HG02870 (cell line): ENCODE measurements around the gene SELENON.

Source experiments
- ATAC-seq: cut with Tn5 transposase; IDR thresholded peaks from one replicate; pipeline ENCODE4 v1.9.1; 2021; ENCODE audit warnings: mild to moderate bottlenecking, moderate library complexity; ENCODE audit not compliant: unreplicated experiment

SELENON gene

DNA sequence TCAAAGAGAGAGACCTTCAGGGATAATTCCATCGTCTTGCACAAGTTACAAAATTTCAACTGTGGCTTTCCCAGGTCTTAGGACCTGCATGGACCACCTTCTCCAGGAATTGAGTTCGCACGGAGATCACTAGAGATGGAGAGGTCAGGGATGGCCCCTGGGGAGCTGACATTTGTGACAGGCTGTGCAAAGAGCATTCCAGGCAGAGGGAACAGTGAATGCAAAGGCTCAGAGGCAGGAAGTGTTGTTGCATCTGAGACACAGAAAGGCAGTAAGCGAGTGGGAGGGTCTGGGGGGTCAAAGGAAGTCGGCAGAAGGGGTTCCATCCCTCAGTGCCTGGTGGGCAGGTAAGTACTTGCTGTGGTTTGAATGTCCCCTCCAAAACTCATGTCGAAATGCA is 9.5 kb upstream of the SELENON start:
- no peak for ATAC-seq

DNA sequence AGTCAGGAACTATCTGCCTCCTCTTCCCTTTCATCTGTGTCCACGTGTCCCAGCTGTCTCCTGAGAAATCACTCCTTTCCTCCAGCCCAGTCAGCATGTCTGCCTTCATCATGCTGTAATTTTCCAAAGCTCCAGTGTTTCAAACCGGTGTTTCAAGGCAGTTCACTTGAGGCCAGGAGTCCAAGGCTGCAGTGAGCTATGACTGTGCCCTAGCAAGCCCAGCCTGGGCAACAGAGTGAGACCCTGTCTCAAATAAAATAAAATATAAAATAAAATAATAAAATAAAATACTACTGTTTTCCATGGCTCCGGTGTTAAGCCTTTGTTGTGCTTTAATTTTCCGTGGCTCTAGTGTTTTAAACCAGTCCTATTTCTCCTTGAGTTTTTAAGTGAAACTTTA is 7.9 kb upstream of the SELENON start:
- ATAC-seq, result no peak

- ATAC-seq, result no peak
Measured at GRCh38 chr1:25793585-25794170, 6.3 kb upstream of the SELENON start.

DNA sequence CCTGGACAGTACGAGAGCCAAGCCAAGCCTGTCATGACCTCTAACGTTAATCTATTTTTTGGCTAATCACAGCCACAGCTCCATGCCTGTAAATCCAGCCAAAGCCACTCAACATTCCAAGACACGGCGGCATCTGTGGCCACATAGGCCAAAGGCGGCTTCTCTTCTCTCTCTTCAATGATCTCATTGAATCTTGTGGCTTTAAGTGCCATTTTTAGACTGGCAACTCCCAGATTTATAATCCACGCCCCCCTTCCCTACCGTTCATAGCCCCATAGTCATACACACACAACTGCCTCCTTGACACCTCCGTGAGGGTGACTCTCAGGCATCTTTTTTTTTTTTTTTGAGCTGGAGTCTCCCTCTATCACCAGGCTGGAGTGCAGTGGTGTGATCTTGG is 5.7 kb upstream of the SELENON start:
- no peak for ATAC-seq

DNA sequence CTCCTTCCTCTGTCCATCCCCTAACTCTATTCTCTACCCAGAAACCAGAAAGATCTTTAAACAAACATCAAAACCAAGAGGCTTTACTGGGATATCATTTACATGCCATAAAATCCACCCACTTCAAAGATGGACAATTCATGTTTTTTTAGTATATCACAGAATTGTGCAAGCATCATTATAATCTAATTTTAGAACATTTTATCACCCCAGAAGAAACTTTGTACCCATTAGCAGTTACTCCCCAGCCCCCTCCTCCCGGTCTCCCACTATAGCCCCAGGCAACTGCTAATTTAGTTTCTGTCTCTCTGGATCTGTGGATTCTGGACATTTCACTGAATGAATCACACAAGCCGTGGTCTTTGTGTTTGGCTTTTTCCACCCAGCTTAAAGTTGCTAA is 4.8 kb upstream of the SELENON start:
- ATAC-seq, result no peak

DNA sequence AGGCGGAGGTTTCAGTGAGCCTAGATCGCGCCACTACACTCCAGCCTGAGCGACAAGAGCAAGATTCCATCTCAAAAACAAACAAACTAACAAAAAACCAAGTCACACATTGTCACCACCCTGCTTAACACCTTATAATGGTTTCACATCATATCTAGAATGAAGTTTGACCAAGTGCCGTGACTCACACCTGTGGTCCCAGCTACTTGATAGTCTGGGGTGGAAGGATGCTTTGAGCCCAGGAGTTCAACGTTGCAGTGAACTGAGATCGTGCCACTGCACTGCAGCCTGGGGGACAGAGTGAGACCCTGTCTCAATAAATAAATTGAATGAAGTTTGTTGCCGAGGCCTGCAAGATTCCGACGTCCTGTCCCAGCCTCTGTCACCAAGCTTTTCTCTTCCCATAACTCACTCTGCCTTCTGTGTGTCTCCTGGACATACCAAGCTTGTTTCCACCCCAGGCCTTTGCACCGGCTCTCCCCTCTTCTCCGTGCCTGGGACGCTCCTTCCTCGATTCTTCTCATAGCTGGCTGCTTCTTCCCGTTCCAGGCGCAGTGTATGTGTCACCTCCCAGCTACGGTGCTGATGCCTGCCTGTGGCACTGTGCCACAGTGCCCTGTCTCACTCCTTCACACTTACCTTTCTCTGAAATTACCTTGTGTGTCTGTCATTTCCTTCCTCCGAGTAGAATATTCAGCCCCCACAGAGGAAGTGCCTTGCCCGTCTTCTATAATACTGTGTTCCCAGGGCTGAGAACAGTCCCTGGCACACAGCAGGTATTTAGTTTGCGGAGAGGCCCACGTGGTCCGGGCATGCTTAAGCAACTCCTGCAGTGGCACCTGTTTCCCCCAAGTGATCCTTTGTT is 3.8 kb upstream of the SELENON start:
- no peak for ATAC-seq

DNA sequence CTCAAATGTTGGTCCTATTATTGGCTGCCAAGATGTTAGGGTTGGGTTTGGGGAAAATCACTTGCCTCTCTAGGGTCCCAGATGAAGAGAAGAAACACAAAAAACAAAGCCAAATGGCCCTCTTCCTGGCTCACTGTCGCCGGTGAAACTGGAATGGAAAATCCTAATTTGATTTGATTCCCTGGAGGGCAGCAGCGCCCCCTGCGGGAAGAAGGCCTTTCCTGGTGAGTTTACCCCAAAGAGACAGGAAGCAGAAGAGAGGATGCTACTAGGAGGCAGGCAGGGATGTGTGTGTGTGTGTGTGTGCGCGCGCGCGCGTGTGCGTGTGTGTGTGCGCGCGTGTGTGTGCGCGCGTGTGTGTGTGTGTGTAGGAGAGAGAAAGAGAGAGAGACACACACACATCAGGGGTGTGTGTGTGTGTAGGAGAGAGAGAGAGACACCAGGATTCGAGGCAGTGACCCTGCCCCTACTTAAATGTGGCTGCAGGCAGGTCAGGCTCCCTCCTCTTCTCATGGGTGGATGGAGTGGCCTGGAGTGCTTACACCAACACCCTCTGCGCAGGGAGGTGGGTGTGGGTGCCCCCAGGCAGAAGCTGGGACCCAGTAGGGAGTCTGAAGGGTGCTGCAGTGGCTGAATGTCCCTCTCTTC is 3.1 kb upstream of the SELENON start:
- no peak for ATAC-seq

DNA sequence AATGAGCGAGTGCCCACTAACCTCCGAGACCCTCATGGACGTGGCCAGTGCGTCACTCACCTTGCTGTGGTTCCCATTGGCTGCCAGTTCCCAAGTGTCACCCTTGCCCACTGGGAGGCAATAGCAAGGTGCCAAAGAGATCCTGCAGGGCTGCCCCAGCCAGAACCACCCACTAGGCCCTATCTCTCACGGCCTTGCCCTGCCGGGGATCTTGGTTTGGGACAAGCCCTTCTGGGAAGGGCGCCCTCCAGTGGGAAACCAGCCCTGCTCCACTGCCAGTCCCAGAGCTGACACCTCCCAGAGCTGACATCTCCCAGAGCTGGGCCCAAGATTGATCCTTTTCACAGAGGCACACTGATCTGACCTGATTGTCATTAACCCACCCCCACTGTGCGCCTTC is 2.1 kb upstream of the SELENON start:
- ATAC-seq, result no peak

DNA sequence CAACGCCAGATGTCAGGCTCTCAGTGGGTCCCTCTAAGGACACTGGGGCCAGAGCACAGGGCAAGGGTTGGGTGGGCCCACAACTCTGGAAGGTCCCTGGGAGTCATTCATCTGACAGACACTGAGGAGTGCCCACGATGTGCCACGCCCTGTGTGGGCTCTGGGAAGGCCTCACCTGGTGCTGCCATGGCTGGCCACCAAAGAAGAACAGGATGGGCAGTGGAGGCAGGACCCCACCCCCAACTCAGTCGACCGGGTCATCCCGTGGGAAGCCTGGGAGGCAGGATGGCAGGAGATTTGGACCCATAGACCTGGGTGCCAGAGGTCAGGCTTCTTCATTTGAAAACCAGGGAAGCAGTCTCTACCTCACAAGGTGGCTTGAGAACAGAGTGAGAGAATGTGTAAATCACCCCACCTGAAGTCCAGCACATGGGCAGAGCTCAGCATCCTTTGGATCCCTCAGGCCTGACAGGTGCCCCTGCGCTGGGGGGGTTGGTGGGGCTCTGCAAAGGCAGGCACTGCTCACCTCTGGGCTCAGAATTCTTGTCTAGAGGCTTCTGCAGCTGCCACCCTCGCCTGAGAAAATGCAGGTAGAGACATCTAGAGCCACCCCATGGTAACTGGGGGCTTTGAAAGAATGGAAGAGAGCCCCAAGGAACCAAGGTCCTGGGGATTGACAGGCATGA is 1.2 kb upstream of the SELENON start:
- no peak for ATAC-seq

GRCh38 chr1:25799352-25799934 is 550 bp upstream of the SELENON start:
- ATAC-seq, result no peak

DNA sequence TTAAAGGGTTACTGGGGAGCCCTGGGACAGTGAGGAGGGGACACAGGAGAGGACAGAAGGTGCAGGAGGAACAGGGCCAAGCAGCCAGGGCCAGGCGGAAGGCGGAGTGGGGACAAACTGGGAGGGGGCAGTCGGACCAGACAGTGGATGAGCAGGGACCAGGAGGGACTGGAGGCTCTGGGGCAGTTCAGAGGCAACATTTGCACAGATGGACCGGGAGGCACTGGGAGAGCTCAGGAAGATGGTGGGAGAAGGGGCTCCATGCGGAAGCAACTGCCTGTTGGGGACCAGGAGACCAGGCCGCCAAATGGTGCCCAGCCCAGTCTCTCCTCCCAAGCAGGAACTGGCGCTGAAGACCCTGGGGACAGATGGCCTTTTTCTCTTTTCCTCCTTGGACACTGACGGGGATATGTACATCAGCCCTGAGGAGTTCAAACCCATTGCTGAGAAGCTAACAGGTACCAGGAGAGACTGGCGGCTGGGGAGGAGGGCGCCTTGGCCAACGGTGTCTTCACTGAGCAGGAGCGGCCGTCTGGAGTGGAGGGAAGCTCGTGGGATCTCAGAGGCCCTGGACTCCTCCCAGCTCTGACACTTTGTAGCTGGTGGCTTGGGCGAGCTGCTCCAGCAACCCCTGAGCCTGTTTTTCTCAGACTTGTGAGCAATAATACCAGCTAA is 847 bp downstream of the SELENON start:
- no peak for ATAC-seq

DNA sequence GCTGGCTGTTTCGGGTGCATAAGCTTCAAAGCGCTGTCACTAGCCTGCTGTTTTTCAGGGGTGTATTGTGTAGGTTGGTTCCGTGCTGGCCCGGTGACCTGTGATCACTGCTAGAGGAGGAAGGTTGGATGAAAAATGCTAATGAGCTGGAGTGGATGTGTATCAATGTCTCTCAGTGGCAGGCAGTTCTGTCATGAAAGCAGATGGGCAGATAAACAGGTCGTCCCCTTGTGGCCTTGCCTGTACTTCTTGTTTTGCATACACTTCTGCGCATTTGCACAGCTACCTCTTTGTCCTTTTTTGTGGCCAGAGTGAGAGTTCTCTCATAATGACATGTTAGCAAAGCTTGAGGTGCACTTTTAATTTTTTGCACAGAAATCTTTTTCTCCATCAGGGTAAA is 2.9 kb downstream of the SELENON start:
- no peak for ATAC-seq

GRCh38 chr1:25803368-25803767 is 3.4 kb downstream of the SELENON start:
- no peak for ATAC-seq

DNA sequence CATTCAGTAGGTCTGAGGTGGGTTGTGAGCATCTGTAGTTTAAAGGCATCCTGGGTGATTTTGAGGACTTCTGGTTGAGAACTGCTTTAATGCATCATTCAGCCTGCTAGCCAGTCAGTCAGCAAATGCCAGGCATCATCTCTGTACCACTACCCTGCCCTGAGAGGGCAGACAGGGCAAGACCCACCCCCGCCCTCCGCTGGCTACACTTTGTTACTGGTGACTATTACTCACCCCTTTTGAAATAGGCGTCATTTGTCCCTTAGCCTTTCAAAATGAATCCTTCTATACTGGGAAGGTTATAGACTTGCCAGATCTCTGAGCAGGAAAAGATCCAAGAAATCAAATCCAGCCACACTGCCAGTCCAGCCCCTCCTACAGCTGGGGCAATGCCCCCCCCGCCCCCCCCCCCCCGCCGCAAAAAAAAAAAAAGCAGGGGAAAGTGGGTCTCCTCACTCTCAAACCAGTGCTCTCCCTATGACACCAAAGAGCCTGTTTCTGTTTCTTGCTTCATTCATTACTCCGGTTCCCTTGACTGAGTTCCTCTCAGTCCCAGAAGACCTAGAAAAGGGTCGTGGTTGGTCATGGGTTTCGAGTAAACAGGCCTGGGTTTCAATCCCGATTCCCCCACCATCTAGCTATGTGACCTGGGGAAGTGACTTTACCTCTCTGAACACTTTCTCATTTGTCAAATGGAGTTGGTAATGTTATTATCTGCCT is 4.4 kb downstream of the SELENON start:
- no peak for ATAC-seq

- ATAC-seq, result no peak
Measured at GRCh38 chr1:25804964-25805862, 5.2 kb downstream of the SELENON start.

DNA sequence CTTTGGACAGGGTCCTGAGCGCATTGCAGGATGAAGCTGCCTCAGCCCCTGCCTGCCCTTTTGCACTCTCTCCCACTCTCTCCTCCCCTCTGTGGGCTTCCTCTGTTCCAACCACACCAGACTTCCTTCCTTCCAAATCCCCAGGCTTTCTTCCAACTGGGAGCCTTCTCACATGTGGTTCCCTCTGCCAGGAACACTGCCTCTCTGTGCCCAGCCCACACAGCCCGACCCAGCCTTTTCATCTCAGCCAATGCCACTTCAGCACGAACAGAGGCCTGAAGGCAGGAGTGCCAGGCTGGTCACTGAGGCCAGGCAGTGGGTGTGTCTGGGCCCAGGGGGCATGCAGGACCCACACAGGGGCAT is 5.9 kb downstream of the SELENON start:
- ATAC-seq, result no peak

GRCh38 chr1:25806418-25806817 is 6.4 kb downstream of the SELENON start:
- ATAC-seq, result no peak

DNA sequence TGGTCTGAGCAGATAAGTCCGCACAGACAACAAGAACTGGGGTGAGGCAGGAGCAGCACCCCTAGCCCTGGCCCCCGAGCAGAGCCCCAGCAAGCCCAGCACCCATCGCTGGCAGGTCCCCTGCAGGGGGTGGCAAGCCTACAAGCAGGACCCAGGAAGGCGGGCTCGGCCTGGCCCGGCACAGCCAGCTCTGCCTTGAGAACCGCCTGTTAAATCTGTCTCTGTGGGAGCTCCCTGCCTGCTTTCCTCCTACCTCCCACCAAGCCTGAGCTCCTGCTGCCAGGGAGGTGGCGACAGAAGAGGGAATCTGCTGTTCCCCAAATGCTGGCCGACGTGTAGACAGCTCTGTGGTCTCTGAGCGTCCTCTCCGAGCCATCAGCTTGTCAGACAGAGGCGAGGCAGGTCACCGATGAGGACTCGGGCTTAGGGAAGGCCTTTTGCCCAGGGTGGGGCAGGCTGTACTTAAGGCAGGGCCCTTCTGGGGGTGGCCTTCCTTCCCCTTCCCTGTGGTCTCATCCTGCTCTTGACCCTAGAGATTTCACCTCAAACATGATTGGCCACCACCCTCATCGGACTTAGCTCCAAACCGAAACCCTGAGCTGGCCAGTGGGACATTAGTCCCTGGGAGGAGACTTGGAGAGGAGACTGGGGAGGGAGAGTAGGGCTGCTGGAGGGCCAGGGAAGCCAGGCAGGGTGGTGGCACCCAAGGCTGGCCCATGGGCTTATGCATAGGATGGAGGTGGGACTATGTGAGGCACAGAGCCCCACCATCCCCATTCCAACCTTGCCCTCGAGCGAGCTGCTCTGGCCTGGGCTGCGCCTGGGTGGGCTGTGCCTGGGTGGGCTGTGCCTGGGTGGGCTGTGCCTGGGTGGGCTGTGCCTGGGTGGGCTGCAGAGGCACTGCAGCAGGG is 7.7 kb downstream of the SELENON start:
- no peak for ATAC-seq
